K562 treated with DMSO at 1 percent for 4 hours (cell line): ENCODE data around the gene SPN. TPM values are rescaled to one million over a fixed set of nuclear protein-coding genes. Genes with fewer than 3 reads are reported as not detected.

Experiments
- total RNA-seq: library from RNA; unstranded; fragments of 300-600 nt; gene quantifications from 2 replicates; pipeline ENCODE4 v1.2.3, GENCODE V29; 2022; ENCODE audit not compliant: insufficient read depth

Gene SPN, protein sequence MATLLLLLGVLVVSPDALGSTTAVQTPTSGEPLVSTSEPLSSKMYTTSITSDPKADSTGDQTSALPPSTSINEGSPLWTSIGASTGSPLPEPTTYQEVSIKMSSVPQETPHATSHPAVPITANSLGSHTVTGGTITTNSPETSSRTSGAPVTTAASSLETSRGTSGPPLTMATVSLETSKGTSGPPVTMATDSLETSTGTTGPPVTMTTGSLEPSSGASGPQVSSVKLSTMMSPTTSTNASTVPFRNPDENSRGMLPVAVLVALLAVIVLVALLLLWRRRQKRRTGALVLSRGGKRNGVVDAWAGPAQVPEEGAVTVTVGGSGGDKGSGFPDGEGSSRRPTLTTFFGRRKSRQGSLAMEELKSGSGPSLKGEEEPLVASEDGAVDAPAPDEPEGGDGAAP
- total RNA-seq, result 78.9 and 139 TPM in 2 replicates

DNA sequence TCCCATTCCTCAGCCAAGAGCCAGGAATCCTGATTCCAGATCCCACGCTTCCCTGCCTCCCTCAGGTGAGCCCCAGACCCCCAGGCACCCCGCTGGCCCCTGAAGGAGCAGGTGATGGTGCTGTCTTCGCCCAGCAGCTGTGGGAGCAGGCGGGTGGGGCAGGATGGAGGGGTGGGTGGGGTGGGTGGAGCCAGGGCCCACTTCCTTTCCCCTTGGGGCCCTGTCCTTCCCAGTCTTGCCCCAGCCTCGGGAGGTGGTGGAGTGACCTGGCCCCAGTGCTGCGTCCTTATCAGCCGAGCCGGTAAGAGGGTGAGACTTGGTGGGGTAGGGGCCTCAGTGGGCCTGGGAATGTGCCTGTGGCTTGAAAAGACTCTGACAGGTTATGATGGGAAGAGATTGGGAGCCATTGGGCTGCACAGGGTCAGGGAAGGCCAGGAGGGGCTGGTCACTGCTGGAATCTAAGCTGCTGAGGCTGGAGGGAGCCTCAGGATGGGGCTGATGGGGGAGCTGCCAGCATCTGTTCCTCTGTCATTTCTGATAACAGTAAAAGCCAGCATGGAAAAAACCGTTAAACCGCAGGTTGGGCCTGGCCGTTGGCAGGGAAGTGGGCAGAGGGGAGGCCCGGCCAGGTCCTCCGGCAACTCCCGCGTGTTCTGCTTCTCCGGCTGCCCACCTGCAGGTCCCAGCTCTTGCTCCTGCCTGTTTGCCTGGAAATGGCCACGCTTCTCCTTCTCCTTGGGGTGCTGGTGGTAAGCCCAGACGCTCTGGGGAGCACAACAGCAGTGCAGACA is at the start of gene SPN:
Gene SPN (plus strand): TSS at position 232 of the 791 bp plus-strand sequence. CDS start 482 bp downstream, at position 714.

DNA sequence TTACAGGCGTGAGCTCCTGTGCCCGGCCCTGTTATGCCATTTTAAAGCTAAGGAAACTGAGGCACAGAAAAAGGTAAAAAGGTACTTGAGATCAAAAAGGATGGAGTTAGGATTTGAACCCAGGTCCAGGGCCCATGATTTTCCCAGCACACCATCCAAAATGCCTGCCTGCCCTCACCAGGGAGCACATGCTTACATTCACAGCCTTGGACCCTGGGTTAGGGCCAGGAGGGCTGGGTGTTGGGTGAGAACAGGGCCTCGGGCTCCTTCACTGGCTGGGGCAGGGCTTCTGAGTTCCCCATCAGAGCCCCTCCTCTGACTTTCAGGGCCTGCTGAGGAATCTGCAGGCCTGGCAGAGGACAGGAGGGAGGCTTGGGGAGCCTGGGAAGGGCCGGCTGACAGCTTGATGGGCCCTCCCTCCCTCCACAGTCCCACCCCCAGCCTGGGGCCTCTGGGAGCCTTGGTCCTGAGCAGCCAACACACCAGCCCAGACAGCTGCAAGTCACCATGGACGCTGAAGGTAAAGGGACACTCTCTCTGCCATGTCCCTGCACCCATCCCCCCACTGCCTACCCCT is 15.7 kb downstream of the SPN start, which contains the start of gene QPRT:
Gene QPRT (plus strand): TSS at position 490 of the 577 bp plus-strand sequence. CDS start 18 bp downstream, at position 508.

Other genes with a start within 250 kb of the SPN start
- 13.2 and 13.6 TPM in 2 replicates for gene BOLA2, start 208.9 kb upstream of the SPN start, total RNA-seq
- gene SLX1B, start 208.7 kb upstream of the SPN start, total RNA-seq, result 14.3 and 24.3 TPM in 2 replicates
- gene SULT1A4, start 203.3 kb upstream of the SPN start, total RNA-seq, result 15.7 and 16.0 TPM in 2 replicates
- gene NPIPB12, start 156.8 kb upstream of the SPN start, total RNA-seq, result 11.9 and 33.4 TPM in 2 replicates
- gene QPRT, start 15.9 kb downstream of the SPN start, total RNA-seq, result 240 and 278 TPM in 2 replicates
- gene C16orf54, start 82.7 kb downstream of the SPN start, total RNA-seq, result not detected in 2 replicates
- not detected in 2 replicates for gene ZG16, start 115.0 kb downstream of the SPN start, total RNA-seq
- 108 and 120 TPM in 2 replicates for gene KIF22, start 127.5 kb downstream of the SPN start, total RNA-seq
- gene MAZ, start 143.3 kb downstream of the SPN start, total RNA-seq, result 332 and 398 TPM in 2 replicates
- 0.56 and 1.9 TPM in 2 replicates for gene PRRT2, start 148.9 kb downstream of the SPN start, total RNA-seq
- 18.3 and 23.1 TPM in 2 replicates for gene PAGR1, start 152.9 kb downstream of the SPN start, total RNA-seq
- 5.2 and 6.8 TPM in 2 replicates for gene MVP, start 157.2 kb downstream of the SPN start, total RNA-seq
- gene CDIPT, start 200.0 kb downstream of the SPN start, total RNA-seq, result 76.7 and 91.4 TPM in 2 replicates
- gene SEZ6L2, start 236.3 kb downstream of the SPN start, total RNA-seq, result 2.0 and 2.6 TPM in 2 replicates
- not detected in 2 replicates for gene ASPHD1, start 237.2 kb downstream of the SPN start, total RNA-seq